Left ventricle myocardium inferior (tissue), 1 donor: Measurements from ENCODE around the gene CEND1. TPM values are rescaled to one million over a fixed set of nuclear protein-coding genes. Genes with fewer than 3 reads are reported as not detected.

Source experiments
- DNase-seq: peaks from one replicate; pipeline ENCODE4 v3.0.0-alpha.2; 2020
- H3K27ac ChIP-seq: fragments of 200-600 bp; replicated peaks from 2 replicates; pipeline ENCODE4 v1.8.0; 2021
- H3K27me3 ChIP-seq: fragments of 200-600 bp; 2 replicates; pipeline ENCODE4 v1.8.0; 2021; ENCODE audit warnings: low read depth
- H3K36me3 ChIP-seq: fragments of 200-600 bp; 2 replicates; pipeline ENCODE4 v1.8.0; 2021
- H3K4me1 ChIP-seq: fragments of 200-600 bp; 2 replicates; pipeline ENCODE4 v1.8.0; 2021
- H3K4me3 ChIP-seq: fragments of 200-600 bp; 2 replicates; pipeline ENCODE4 v1.8.0; 2021; ENCODE audit warnings: mild to moderate bottlenecking, moderate library complexity
- H3K9me3 ChIP-seq: fragments of 200-600 bp; replicated peaks from 2 replicates; pipeline ENCODE4 v1.8.0; 2021
- intact Hi-C: fragments of 100-400 bp; cut with micrococcal nuclease; formaldehyde crosslinking; loops from one replicate; pipeline ENCODE4 v1.11.0; 2022
- total RNA-seq: library from RNA; stranded (reverse); fragmentation: NEBNext Ultra II Directional; extraction: Animal tissue kit (Norgen Biotek cat#: 25700); gene quantifications from one replicate; pipeline ENCODE4 v1.2.1, GENCODE V29; 2021
- TF ChIP-seq, protein P1 (sequence below): fragments of 200-600 bp; IDR thresholded peaks from 2 replicates; pipeline ENCODE4 v1.8.0; 2021; ENCODE audit warnings: antibody characterized with exemption, mild to moderate bottlenecking, borderline replicate concordance
- donor health status: DM: no; HTN: yes; CAD: no; lungs with severe emphysema.

CEND1 gene
- total RNA-seq, 1 donor from 2014 or later, result not detected

DNA sequence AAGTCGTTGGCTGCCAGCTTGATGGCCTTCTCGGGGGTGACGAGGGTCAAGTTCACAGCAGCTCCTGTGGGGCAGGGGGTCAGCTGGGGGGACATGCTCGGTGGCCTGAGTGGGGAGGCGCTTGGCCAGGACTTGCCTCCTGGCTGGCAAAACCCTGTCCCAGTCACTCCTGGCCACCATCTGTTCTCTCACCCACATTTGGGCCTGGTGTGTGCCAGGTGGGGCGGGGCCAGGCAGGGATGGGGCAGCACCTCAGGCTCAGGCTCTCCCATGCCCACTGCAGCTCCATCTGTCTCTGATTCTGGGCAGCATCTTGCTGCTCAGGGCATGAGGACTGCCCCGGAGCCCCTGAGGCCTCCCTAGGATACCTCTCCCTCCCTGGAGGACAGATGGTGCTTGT lies 3.7 kb upstream of the CEND1 start:
- no peaks in the 10 kb centered on the region for H3K9me3 ChIP-seq
- H3K4me3 ChIP-seq, result no peak overlapping the region
- peaks cover 29% of the 10 kb centered on the region for H3K27me3 ChIP-seq
- intact Hi-C loops, result no loop called here
- peaks cover 47% of the 10 kb centered on the region for H3K4me1 ChIP-seq
- H3K36me3 ChIP-seq, result peaks cover 10% of the 10 kb centered on the region
- TF ChIP-seq, protein P1, sequence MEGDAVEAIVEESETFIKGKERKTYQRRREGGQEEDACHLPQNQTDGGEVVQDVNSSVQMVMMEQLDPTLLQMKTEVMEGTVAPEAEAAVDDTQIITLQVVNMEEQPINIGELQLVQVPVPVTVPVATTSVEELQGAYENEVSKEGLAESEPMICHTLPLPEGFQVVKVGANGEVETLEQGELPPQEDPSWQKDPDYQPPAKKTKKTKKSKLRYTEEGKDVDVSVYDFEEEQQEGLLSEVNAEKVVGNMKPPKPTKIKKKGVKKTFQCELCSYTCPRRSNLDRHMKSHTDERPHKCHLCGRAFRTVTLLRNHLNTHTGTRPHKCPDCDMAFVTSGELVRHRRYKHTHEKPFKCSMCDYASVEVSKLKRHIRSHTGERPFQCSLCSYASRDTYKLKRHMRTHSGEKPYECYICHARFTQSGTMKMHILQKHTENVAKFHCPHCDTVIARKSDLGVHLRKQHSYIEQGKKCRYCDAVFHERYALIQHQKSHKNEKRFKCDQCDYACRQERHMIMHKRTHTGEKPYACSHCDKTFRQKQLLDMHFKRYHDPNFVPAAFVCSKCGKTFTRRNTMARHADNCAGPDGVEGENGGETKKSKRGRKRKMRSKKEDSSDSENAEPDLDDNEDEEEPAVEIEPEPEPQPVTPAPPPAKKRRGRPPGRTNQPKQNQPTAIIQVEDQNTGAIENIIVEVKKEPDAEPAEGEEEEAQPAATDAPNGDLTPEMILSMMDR, result no peak
- DNase-seq, result no peak
- H3K27ac ChIP-seq, result no peak overlapping the region

DNA sequence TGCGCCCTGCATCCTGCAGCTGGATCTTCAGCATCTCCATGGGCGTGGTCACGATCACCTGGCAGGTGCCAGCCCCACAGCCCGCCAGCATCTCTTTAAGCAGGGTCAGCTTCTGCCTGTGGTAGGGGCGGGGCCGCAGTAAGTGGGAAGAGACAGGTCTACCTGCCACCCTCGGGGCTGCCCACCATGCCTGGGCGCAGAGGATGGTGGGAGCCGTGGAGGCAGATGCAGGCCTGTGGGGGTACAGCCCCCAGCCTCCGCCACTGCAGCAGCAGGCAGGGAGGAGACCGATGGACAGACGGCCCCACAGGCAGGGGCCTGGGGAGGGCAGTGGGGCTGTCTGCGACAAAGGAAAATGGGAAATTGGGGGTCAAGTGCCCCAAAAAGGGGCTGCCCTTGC lies 3.0 kb upstream of the CEND1 start:
- no peak overlapping the region for H3K4me3 ChIP-seq
- H3K27ac ChIP-seq, result no peak overlapping the region
- TF ChIP-seq, protein P1, result no peak
- no peak for DNase-seq
- H3K9me3 ChIP-seq, result no peaks in the 10 kb centered on the region
- H3K27me3 ChIP-seq, result peaks cover 36% of the 10 kb centered on the region
- peaks cover 10% of the 10 kb centered on the region for H3K36me3 ChIP-seq
- intact Hi-C loops, result no loop called here
- peaks cover 42% of the 10 kb centered on the region for H3K4me1 ChIP-seq

DNA sequence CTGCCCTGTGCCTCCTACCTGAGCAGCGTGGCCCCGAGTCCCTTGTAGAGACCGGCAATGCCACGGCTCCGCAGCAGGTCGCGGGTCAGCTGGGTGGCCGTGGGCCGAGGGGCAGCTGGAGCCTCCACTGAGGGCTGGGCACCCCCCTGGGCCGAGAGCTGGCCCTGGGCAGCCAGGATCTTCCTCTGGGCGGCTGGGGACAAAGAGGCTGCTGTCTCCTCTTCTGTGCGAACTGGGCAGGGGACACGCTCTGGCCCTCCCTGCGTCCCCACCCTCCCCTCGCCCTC lies 2.6 kb upstream of the CEND1 start:
- H3K4me1 ChIP-seq, result peaks cover 38% of the 10 kb centered on the region
- no peak for DNase-seq
- TF ChIP-seq, protein P1, result no peak

DNA sequence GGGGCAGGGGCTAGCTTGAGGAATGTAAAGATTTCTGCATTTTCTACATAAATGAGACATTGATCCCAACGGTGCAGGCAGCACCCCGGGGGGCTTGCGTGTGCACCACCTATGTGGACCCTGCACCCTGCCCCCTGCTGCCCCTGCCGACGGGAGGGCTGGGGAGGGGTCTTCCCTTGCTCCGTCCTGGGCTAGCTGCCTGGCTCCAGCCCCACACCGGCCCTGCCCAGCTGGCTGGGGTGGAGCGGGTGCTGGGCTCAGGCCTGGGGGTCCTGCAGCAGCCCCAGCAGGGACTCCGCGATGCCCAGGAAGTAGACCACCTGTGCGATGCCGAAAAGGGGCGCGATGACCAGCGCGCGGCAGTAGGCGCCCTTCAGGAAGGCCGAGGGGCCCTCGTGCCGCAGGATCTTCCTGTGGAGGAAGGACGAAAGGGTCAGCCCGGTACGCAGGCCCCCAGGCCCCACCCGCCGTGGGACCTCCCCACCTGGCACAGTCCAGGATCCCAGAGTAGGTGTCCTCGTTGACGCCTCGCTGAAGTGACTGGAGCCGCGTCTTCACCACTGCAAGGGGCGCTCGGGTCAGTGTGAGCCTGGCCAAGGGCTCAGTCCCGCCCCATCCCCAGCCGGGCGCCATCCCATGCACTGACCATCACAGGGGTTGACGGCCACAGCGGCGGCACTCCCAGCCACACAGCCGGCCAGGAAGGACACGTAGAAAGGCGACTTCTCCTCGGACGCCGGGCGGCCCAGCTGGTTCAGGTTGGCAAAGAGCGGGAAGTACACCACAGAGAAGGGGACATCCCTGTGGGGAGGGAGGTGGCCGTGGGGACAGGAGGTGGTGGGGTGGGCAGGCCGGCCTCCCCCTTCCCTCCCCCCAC lies 2.0 kb upstream of the CEND1 start:
- no peak for DNase-seq
- H3K9me3 ChIP-seq, result no peaks in the 10 kb centered on the region
- H3K4me3 ChIP-seq, result no peak overlapping the region
- H3K36me3 ChIP-seq, result peaks cover 10% of the 10 kb centered on the region
- H3K4me1 ChIP-seq, result peaks cover 32% of the 10 kb centered on the region
- intact Hi-C loops, result no loop called here
- H3K27me3 ChIP-seq, result peaks cover 36% of the 10 kb centered on the region
- no peak overlapping the region for H3K27ac ChIP-seq
- TF ChIP-seq, protein P1, result no peak

More for the DNA sequence above, 2.6 kb upstream of the CEND1 start:
- peaks cover 36% of the 10 kb centered on the region for H3K27me3 ChIP-seq
- intact Hi-C loops, result no loop called here
- H3K4me3 ChIP-seq, result no peak overlapping the region
- H3K27ac ChIP-seq, result no peak overlapping the region
- H3K9me3 ChIP-seq, result no peaks in the 10 kb centered on the region
- peaks cover 10% of the 10 kb centered on the region for H3K36me3 ChIP-seq

DNA sequence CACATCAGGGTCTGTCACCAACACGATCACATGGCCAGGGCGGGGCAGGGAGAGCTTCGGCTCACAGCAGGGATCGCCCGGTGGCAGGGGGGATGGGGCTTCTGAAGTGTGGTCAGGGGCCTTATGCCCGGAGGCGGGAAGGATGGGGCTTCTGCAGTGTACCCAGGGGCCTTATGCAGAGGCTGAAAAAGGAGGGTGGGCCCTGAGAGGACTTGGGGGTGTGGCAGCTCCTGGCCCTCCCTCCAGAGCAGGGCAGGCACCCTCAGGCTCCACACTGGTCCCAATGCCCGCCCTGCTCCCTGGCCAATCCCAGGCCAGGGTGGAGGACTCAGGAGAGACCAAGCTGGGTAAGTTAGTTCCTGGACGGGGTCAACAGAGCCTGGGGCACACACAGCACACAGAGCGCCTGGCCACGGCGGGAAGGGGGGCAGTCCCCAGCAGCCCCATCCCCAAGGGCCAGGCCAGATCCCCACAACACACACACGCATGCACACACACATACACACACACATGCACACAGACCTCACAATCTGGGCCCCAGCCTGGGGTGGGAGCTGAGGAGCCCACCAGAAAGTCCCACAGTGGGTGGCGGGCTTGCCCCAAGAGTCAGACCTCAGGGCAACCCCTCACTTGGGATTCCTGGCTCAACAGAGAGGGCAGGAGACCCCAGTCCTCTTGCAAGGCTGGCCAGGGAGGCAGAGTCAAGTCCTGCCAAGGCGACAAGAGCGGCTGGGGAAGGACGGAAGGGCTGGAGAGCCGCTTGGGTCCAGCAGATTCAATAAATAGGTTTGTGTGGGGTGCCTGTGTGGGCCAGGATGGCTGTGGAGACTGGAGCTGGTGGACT lies 1.1 kb upstream of the CEND1 start:
- TF ChIP-seq, protein P1, result no peak
- peaks cover 10% of the 10 kb centered on the region for H3K36me3 ChIP-seq
- H3K9me3 ChIP-seq, result no peaks in the 10 kb centered on the region
- intact Hi-C loops, result no loop called here
- peaks cover 23% of the 10 kb centered on the region for H3K4me1 ChIP-seq
- peaks cover 36% of the 10 kb centered on the region for H3K27me3 ChIP-seq
- H3K27ac ChIP-seq, result no peak overlapping the region
- no peak for DNase-seq
- H3K4me3 ChIP-seq, result no peak overlapping the region
